Measurements from ENCODE around the gene PTPRN2. TPM values are rescaled to one million over a fixed set of nuclear protein-coding genes. Genes with fewer than 3 reads are reported as not detected.
"Not testable (repeated sequence)": the region's sequence is repeated elsewhere in the genome, so short reads cannot be mapped to it uniquely, and the experiment has no call there.

PTPRN2 gene
- total RNA-seq, 2 experiments from 2014 or later: 4.7 to 4.8 TPM

DNA sequence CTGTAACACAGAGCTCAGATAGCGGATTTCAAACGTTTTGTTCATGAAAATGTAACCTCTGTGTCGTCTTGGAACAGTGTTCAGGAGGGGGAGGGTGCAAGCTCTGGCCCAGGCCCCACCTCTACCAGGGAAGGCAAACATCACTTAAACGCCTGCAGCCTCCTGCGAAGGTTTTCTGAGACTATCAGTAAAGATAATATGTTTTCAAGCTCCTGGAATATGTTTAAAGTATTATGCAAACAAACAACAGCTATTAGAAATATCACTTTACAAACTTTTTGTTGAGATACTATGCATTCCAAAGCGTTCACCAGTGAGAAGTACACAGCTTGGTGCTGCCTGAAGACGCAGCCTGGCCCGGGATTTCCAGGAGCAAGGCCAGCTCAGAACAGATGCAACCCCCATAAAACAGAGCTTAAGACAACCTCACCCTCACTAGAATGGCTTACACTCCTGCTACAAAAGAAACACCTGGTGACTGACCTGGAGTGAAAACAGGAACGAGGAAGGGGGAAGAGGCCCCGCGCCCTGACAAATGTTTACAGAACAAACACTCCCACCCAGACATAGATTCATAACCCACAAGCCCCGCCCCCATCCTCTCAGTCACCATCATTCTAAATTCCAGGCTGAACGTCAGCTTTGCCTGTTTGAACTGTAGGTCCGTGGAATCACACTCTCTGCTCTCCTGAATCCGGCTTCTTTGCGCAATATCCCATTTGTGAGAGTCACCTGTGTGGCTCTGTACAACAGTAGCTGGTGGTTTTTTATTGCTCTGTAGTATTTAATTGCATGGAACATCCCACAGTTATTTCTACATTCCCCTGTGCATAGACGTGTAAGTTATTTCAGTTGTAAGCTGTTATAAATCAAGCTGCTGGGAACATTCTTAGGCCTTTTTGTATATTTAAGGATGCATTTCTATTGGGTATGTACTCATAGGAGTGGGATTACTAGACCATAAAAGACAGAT is 155.0 kb downstream of the PTPRN2 start:
- Mint-ChIP-seq H3K9me3 (no peaks in the 10 kb centered on the region), H3K27me3 (peaks cover 12% of the 10 kb centered on the region), H3K27ac (no peak overlapping the region), H3K4me3 (no peak overlapping the region), H3K4me1 (no peaks in the 10 kb centered on the region), H3K36me3 (ENCODE audit: low read depth) (no peaks in the 10 kb centered on the region)
- DNase-seq: no peak
- ChIA-PET POLR2A (no interaction called here), CTCF (no interaction called here)

DNA sequence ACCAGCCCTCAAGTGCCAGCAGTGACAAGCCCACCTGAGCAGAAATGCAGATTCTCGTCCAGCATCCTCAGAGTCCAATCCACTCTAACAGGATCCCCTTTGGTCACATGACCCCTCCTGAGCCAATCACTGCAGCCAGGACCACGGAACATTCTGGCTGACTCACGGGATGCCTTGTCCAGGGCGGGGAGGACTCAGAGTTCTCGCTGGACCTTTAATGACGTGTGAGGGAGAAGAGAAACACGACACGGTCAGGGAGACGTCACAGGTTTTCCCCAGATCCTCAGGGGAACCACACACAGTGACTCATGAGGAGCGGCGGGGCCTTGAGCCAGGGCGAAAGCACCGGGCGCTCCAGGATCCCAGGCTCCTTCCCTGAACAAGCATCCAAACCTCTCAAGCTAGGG is 155.7 kb downstream of the PTPRN2 start:
- Mint-ChIP-seq H3K9me3 (no peaks in the 10 kb centered on the region), H3K4me1 (no peaks in the 10 kb centered on the region), H3K36me3 (ENCODE audit: low read depth) (no peaks in the 10 kb centered on the region), H3K27ac (no peak overlapping the region), H3K4me3 (no peak overlapping the region), H3K27me3 (peaks cover 8% of the 10 kb centered on the region)
- ChIA-PET CTCF (no interaction called here), POLR2A (no interaction called here)
- no peak for DNase-seq

DNA sequence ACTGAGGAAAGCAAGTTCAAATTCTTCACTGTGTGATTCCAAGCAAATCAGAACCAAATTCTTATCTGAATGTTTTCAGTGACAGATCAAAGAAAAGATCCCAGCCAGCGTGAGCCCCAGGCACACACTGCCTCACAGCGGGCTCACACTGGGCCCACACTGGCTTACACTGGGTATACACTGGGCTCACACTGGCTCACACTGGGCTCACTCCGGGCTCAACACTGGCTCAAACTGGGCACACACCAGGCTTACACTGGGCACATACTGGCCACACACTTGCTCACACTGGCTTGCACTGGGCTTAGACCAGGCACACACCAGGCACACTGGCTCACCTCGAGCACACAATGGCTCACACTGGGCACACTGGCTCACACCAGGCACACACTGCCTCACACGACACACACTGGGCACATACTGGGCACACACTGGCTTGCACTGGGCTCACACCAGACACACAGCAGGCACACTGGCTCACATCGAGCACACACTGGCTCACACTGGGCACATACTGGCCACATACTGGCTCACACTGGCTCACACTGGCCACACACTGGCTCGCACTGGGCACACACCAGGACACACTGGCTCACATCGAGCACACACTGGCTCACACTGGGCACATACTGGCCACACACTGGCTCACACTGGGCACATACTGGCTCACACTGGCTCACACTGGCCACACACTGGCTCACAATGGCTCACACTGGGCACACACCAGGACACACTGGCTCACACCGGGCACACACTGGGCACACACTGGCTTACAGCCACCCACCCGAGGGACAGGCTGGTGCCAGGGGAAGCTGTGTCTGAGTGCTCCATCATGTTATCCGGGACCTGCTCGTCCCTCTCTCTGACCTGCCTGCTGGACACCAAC is 156.3 kb downstream of the PTPRN2 start:
- no peaks in the 10 kb centered on the region for H3K4me1 Mint-ChIP-seq
- ChIA-PET POLR2A (no interaction called here), CTCF (no interaction called here)
- no peak overlapping the region for H3K4me3 Mint-ChIP-seq
- H3K27me3 Mint-ChIP-seq: peaks cover 8% of the 10 kb centered on the region
- no peak overlapping the region for H3K27ac Mint-ChIP-seq
- H3K36me3 Mint-ChIP-seq (ENCODE audit: low read depth): no peaks in the 10 kb centered on the region
- no peaks in the 10 kb centered on the region for H3K9me3 Mint-ChIP-seq
- no peak for DNase-seq

GRCh38 chr7:158430308-158431034 is 157.2 kb downstream of the PTPRN2 start:
- Mint-ChIP-seq H3K27me3 (peaks cover under 1% of the 10 kb centered on the region), H3K9me3 (no peaks in the 10 kb centered on the region)
- DNase-seq: no peak

DNA sequence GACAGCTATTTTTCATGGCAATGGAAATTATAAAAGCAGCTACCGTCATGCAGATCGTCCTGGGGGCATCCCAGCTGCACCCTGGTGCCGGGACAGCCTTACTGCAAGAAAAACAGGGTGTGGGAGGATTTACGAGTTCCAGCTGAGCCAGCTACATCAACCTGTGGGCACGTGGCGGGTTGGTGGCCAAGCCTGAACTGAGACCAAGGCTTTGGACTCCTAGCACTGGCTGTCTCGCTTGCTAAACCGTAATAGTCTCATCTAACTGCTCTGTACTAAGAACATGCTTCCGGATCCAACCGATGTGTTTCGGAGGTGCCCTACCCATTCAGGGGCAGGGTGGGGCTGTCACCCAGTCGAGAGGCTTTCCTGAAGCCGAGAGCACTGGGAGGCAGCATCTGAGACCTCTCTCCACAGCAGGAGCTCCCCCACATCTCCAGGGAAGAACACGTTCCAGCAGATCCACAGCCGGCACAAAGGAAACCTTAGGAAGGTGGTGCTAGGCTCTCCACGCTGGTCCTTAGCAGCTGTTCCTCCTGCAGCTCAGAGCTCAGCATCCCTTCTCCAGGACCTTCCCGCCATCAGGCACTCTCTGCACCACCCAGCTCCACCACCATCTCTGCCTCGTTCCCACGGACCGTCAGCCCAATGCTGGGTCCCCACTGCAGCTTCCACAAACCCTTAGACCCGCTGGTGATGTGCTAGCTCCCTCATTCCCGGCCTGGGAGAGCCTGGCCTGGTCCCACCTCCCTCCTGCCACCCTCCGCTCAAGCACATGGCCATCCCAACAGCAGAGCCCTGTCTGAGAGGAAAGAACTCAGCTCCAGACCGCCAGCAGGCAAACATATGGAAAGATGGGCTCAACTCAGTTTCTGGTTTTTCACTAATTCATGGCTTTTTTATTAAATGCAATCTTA is 158.5 kb downstream of the PTPRN2 start:
- Mint-ChIP-seq H3K36me3 (ENCODE audit: low read depth) (no peaks in the 10 kb centered on the region), H3K9me3 (no peaks in the 10 kb centered on the region), H3K27ac (no peak overlapping the region), H3K4me1 (no peaks in the 10 kb centered on the region), H3K27me3 (no peaks in the 10 kb centered on the region), H3K4me3 (no peak overlapping the region)
- POLR2A ChIA-PET: no interaction called here
- DNase-seq: no peak
- CTCF ChIA-PET: no interaction called here

More at GRCh38 chr7:158430308-158431034, 157.2 kb downstream of the PTPRN2 start:
- no peak overlapping the region for H3K27ac Mint-ChIP-seq
- ChIA-PET POLR2A (no interaction called here), CTCF (no interaction called here)
- no peaks in the 10 kb centered on the region for H3K36me3 Mint-ChIP-seq (ENCODE audit: low read depth)
- H3K4me1 Mint-ChIP-seq: no peaks in the 10 kb centered on the region
- no peak overlapping the region for H3K4me3 Mint-ChIP-seq

DNA sequence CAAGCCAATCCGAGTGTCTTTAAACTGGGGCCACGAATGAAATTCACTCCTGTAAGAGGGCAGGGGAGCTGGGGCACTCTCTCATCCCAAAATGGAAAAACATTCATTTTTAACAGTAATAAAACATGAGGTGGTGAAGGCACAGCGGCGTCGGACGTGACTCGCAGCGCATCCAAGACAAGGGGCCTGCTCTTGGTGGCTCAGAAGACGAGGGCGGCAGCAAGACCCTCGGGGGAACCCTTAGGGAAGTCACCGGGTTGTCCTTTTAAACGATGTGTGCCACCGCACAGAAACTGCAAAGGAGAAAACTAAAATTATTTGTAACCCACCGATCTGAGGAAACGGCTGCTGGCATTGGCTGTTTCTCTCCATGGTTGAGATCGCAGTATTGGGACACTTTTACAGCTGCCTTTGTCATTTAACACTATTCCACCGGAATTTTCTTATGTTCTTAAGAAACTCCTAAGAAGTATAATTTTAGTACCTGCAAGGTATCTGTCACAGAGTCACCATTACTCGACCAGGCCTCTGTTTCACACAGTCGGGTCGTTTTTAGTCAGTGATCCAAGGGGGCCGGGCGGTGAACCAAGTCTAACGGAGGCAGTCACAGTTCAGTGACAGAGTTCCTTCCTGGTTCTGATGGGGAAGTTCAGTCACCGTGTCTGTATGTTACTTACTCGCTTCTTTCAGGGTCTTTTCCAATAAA is 159.3 kb downstream of the PTPRN2 start:
- H3K27ac Mint-ChIP-seq: no peak overlapping the region
- no peaks in the 10 kb centered on the region for H3K36me3 Mint-ChIP-seq (ENCODE audit: low read depth)
- H3K9me3 Mint-ChIP-seq: no peaks in the 10 kb centered on the region
- no peaks in the 10 kb centered on the region for H3K4me1 Mint-ChIP-seq
- H3K4me3 Mint-ChIP-seq: no peak overlapping the region
- ChIA-PET CTCF (no interaction called here), POLR2A (no interaction called here)
- DNase-seq: no peak
- H3K27me3 Mint-ChIP-seq: no peaks in the 10 kb centered on the region

GRCh38 chr7:158425676-158426075 is 161.9 kb downstream of the PTPRN2 start:
- H3K27me3 Mint-ChIP-seq; H3K27ac Mint-ChIP-seq; DNase-seq; H3K4me3 Mint-ChIP-seq; H3K9me3 Mint-ChIP-seq; CTCF ChIA-PET; H3K36me3 Mint-ChIP-seq (ENCODE audit: low read depth); POLR2A ChIA-PET; H3K4me1 Mint-ChIP-seq: not testable (repeated sequence)

- POLR2A ChIA-PET: no interaction called here
- DNase-seq: no peak
- CTCF ChIA-PET: no interaction called here
Observed at GRCh38 chr7:158424531-158424930, 163.1 kb downstream of the PTPRN2 start.

GRCh38 chr7:158424011-158424410 is 163.6 kb downstream of the PTPRN2 start:
- no peaks in the 10 kb centered on the region for H3K36me3 Mint-ChIP-seq (ENCODE audit: low read depth)
- H3K27ac Mint-ChIP-seq: no peak overlapping the region
- no peaks in the 10 kb centered on the region for H3K27me3 Mint-ChIP-seq
- no peak overlapping the region for H3K4me3 Mint-ChIP-seq
- H3K9me3 Mint-ChIP-seq: peaks cover under 1% of the 10 kb centered on the region
- ChIA-PET CTCF (no interaction called here), POLR2A (no interaction called here)
- DNase-seq: no peak
- H3K4me1 Mint-ChIP-seq: no peaks in the 10 kb centered on the region

More at GRCh38 chr7:158424531-158424930, 163.1 kb downstream of the PTPRN2 start:
- Mint-ChIP-seq H3K27me3 (no peaks in the 10 kb centered on the region), H3K27ac (no peak overlapping the region), H3K4me1 (no peaks in the 10 kb centered on the region), H3K4me3 (no peak overlapping the region), H3K9me3 (no peaks in the 10 kb centered on the region), H3K36me3 (ENCODE audit: low read depth) (no peaks in the 10 kb centered on the region)

DNA sequence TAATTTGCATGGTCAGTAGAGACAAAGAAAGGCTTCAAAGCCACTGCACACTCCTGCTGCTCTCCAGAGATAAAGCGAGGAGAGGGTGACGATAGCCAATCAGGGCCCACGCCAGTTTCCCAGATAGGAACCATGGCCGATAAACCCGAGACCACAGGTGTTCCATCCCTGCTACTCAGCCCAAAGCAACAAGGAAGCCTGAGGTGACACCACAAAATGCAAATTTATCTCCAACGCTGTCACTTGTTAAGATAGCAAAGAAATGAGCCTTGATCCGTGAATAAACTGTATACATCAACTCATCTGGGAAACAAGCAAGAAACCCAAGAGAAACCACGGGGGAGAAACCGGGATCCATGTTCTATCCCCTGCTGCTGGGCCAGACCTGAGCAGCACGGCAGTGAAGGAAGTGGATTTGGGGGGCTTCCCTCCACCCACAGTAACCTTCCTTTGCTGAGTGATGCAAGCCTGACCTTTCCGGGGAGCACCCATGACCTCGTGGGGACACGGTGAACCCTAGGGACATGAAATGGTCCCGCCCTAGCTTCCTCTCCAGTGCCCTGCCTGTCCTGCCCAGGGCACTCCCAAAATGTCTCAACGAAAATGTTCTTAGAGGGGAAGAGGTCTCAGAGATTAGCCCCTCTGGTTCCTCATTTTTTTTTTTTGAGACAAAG is 164.6 kb downstream of the PTPRN2 start:
- Mint-ChIP-seq H3K27ac (no peak overlapping the region), H3K36me3 (ENCODE audit: low read depth) (no peaks in the 10 kb centered on the region), H3K4me1 (no peaks in the 10 kb centered on the region), H3K9me3 (peaks cover 10% of the 10 kb centered on the region), H3K27me3 (no peaks in the 10 kb centered on the region), H3K4me3 (no peak overlapping the region)
- ChIA-PET POLR2A (no interaction called here), CTCF (no interaction called here)
- no peak for DNase-seq

- Mint-ChIP-seq H3K27me3 (no peaks in the 10 kb centered on the region), H3K4me1 (no peaks in the 10 kb centered on the region), H3K9me3 (peaks cover 12% of the 10 kb centered on the region), H3K27ac (no peak overlapping the region), H3K36me3 (ENCODE audit: low read depth) (no peaks in the 10 kb centered on the region), H3K4me3 (no peak overlapping the region)
- DNase-seq: no peak
- POLR2A ChIA-PET: no interaction called here
- CTCF ChIA-PET: no interaction called here
Observed at GRCh38 chr7:158422196-158422886, 165.3 kb downstream of the PTPRN2 start.
